ENCODE results near the gene TLCD1. TPM values are rescaled to one million over a fixed set of nuclear protein-coding genes. Genes with fewer than 3 reads are reported as not detected.

TLCD1 gene
- polyA plus RNA-seq, 1 of the 3 experiments (the other 2 are of a cell fraction) = 18.3 TPM

DNA sequence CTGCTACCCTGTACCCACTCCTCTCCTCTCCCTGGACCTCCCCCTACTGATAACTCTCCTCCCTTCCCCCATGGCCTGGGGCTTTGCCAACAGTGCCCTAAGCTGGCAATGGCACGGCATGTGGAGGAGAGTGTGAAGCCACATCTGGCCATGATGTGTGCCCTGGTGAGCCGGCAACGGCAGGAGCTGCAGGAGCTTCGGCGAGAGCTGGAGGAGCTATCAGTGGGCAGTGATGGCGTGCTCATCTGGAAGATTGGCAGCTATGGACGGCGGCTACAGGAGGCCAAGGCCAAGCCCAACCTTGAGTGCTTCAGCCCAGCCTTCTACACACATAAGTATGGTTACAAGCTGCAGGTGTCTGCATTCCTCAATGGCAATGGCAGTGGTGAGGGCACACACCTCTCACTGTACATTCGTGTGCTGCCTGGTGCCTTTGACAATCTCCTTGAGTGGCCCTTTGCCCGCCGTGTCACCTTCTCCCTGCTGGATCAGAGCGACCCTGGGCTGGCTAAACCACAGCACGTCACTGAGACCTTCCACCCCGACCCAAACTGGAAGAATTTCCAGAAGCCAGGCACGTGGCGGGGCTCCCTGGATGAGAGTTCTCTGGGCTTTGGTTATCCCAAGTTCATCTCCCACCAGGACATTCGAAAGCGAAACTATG, 23.0 kb upstream of the TLCD1 start:
- H3K9ac ChIP-seq = no peak overlapping the region
- 87% methylated on average over 18 of the region's 18 CpGs for WGBS (ENCODE audit: low lambda C conversion rate)
- peaks cover 30 to 41% of the 10 kb centered on the region in 2 experiments for H3K36me3 ChIP-seq (replicated peaks in 1 of 2; ENCODE audit: control insufficient read depth in 1 of 2, insufficient read depth in 2 of 2, low read length in 1 of 2)
- peaks cover 24% of the 10 kb centered on the region for H3F3A ChIP-seq (replicated peaks; ENCODE audit: insufficient read depth)
- peaks cover 22 to 33% of the 10 kb centered on the region in 2 experiments; a peak in 3 of 4 replicates for H3K4me1 ChIP-seq (ENCODE audit: control insufficient read depth in 1 of 2, insufficient read depth in 2 of 2, low read depth in 1 of 2, low read length in 1 of 2)
- H3K9me2 ChIP-seq = no peaks in the 10 kb centered on the region
- no peak overlapping the region for H3K4me2 ChIP-seq
- TF ChIP-seq RFX5 (IDR thresholded peaks at IDR 0.05; ENCODE audit: low read length) (no peak), MEF2A (IDR thresholded peaks at IDR 0.05; ENCODE audit: borderline replicate concordance, low read depth) (no peak), RCOR1 (IDR thresholded peaks at IDR 0.05; ENCODE audit: low read length) (no peak), FOXM1 (IDR thresholded peaks at IDR 0.05; ENCODE audit: low read depth) (no peak), SIN3A (IDR thresholded peaks at IDR 0.05; ENCODE audit: borderline replicate concordance, low read depth, low read length) (no peak), FOSL2 (IDR thresholded peaks at IDR 0.05; ENCODE audit: borderline replicate concordance, low read depth) (no peak), JUND (IDR thresholded peaks at IDR 0.05) (no peak), NRF1 (IDR thresholded peaks at IDR 0.05; ENCODE audit: low read depth, low read length) (no peak), NFIC (IDR thresholded peaks at IDR 0.05; ENCODE audit: borderline replicate concordance) (no peak), ELF1 (IDR thresholded peaks at IDR 0.05) (no peak), GATA2 (CRISPR knock-in tag; IDR thresholded peaks at IDR 0.05) (no peak), POLR2AphosphoS5 (IDR thresholded peaks at IDR 0.05; ENCODE audit: low read depth, low read length) (no peak), EZH2phosphoT487 (IDR thresholded peaks at IDR 0.05; ENCODE audit: borderline replicate concordance, low read depth) (no peak), CHD2 (IDR thresholded peaks at IDR 0.05; ENCODE audit: low read length, partially characterized antibody) (no peak), MXI1 (IDR thresholded peaks at IDR 0.05; ENCODE audit: low read depth, low read length) (no peak)
- TF ChIP-seq, protein P1, sequence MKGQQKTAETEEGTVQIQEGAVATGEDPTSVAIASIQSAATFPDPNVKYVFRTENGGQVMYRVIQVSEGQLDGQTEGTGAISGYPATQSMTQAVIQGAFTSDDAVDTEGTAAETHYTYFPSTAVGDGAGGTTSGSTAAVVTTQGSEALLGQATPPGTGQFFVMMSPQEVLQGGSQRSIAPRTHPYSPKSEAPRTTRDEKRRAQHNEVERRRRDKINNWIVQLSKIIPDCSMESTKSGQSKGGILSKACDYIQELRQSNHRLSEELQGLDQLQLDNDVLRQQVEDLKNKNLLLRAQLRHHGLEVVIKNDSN (IDR thresholded peaks at IDR 0.05; ENCODE audit: borderline replicate concordance, low read depth) = no peak
- TF ChIP-seq, protein P2, sequence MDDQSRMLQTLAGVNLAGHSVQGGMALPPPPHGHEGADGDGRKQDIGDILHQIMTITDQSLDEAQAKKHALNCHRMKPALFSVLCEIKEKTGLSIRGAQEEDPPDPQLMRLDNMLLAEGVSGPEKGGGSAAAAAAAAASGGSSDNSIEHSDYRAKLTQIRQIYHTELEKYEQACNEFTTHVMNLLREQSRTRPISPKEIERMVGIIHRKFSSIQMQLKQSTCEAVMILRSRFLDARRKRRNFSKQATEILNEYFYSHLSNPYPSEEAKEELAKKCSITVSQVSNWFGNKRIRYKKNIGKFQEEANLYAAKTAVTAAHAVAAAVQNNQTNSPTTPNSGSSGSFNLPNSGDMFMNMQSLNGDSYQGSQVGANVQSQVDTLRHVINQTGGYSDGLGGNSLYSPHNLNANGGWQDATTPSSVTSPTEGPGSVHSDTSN (IDR thresholded peaks at IDR 0.05) = no peak
- TF ChIP-seq, protein P3, sequence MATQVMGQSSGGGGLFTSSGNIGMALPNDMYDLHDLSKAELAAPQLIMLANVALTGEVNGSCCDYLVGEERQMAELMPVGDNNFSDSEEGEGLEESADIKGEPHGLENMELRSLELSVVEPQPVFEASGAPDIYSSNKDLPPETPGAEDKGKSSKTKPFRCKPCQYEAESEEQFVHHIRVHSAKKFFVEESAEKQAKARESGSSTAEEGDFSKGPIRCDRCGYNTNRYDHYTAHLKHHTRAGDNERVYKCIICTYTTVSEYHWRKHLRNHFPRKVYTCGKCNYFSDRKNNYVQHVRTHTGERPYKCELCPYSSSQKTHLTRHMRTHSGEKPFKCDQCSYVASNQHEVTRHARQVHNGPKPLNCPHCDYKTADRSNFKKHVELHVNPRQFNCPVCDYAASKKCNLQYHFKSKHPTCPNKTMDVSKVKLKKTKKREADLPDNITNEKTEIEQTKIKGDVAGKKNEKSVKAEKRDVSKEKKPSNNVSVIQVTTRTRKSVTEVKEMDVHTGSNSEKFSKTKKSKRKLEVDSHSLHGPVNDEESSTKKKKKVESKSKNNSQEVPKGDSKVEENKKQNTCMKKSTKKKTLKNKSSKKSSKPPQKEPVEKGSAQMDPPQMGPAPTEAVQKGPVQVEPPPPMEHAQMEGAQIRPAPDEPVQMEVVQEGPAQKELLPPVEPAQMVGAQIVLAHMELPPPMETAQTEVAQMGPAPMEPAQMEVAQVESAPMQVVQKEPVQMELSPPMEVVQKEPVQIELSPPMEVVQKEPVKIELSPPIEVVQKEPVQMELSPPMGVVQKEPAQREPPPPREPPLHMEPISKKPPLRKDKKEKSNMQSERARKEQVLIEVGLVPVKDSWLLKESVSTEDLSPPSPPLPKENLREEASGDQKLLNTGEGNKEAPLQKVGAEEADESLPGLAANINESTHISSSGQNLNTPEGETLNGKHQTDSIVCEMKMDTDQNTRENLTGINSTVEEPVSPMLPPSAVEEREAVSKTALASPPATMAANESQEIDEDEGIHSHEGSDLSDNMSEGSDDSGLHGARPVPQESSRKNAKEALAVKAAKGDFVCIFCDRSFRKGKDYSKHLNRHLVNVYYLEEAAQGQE (IDR thresholded peaks at IDR 0.05; ENCODE audit: low read depth, low read length) = no peak
- TF ChIP-seq, protein P4, sequence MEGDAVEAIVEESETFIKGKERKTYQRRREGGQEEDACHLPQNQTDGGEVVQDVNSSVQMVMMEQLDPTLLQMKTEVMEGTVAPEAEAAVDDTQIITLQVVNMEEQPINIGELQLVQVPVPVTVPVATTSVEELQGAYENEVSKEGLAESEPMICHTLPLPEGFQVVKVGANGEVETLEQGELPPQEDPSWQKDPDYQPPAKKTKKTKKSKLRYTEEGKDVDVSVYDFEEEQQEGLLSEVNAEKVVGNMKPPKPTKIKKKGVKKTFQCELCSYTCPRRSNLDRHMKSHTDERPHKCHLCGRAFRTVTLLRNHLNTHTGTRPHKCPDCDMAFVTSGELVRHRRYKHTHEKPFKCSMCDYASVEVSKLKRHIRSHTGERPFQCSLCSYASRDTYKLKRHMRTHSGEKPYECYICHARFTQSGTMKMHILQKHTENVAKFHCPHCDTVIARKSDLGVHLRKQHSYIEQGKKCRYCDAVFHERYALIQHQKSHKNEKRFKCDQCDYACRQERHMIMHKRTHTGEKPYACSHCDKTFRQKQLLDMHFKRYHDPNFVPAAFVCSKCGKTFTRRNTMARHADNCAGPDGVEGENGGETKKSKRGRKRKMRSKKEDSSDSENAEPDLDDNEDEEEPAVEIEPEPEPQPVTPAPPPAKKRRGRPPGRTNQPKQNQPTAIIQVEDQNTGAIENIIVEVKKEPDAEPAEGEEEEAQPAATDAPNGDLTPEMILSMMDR (IDR thresholded peaks at IDR 0.05) = no peak
- TF ChIP-seq, protein P5, sequence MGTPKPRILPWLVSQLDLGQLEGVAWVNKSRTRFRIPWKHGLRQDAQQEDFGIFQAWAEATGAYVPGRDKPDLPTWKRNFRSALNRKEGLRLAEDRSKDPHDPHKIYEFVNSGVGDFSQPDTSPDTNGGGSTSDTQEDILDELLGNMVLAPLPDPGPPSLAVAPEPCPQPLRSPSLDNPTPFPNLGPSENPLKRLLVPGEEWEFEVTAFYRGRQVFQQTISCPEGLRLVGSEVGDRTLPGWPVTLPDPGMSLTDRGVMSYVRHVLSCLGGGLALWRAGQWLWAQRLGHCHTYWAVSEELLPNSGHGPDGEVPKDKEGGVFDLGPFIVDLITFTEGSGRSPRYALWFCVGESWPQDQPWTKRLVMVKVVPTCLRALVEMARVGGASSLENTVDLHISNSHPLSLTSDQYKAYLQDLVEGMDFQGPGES (IDR thresholded peaks at IDR 0.05; ENCODE audit: low read depth, low read length) = no peak
- H2AFZ ChIP-seq (ENCODE audit: low read depth) = no peak overlapping the region
- H3K27me3 ChIP-seq (ENCODE audit: insufficient read depth) = no peaks in the 10 kb centered on the region
- H3K27ac ChIP-seq (ENCODE audit: low read depth in 2 of 2, low read length in 1 of 2) = no peak overlapping the region; a peak in 1 of 4 replicates
- CTCF ChIA-PET = interaction anchor here (0.8 to 20.4 kb wide), 12 partner anchors 9 to 204 kb away, joined by 3 to 612 read pairs (median 4); partner anchors contain the start of genes BLTP2, NEK8, PROCA1 and RPL23A
- peaks cover 73% of the 10 kb centered on the region for H4K20me1 ChIP-seq (ENCODE audit: insufficient read depth)
- no peak overlapping the region for H3K4me3 ChIP-seq (ENCODE audit: low read depth in 2 of 2, low read length in 1 of 2)
- no peaks in the 10 kb centered on the region for H3K9me3 ChIP-seq
- POLR2A ChIA-PET = interaction anchor here (2.9 to 6.6 kb wide), 2 partner anchors 22 to 28 kb away, joined by 45 to 52 read pairs; partner anchors contain the start of genes NEK8, RPL23A and TLCD1
- peaks cover 59% of the 10 kb centered on the region for H3K79me2 ChIP-seq (ENCODE audit: insufficient read depth)
- no peak for DNase-seq

All from SK-N-SH (cell line).